IPS-15b (cell line): ENCODE data around the gene PTX3.

Source experiments
- H3K27me3 ChIP-seq: one replicate; pipeline ENCODE4 v1.6.1; 2013; ENCODE audit warnings: low read length; ENCODE audit not compliant: control insufficient read depth, insufficient read depth
- H3K36me3 ChIP-seq: one replicate; pipeline ENCODE4 v1.6.1; 2013; ENCODE audit warnings: low read length; ENCODE audit not compliant: control insufficient read depth, insufficient read depth
- H3K4me1 ChIP-seq: one replicate; pipeline ENCODE4 v1.6.1; 2013; ENCODE audit warnings: mild to moderate bottlenecking, low read length; ENCODE audit not compliant: control insufficient read depth, insufficient read depth
- H3K4me3 ChIP-seq: one replicate; pipeline ENCODE4 v1.5.1; 2013; ENCODE audit warnings: low read depth, low read length
- H3K9ac ChIP-seq: one replicate; pipeline ENCODE4 v1.6.1; 2013; ENCODE audit warnings: low read depth, mild to moderate bottlenecking, low read length
- H3K9me3 ChIP-seq: one replicate; pipeline ENCODE4 v1.6.1; 2013; ENCODE audit warnings: mild to moderate bottlenecking, low read length; ENCODE audit not compliant: control insufficient read depth, insufficient read depth

The PTX3 gene

DNA sequence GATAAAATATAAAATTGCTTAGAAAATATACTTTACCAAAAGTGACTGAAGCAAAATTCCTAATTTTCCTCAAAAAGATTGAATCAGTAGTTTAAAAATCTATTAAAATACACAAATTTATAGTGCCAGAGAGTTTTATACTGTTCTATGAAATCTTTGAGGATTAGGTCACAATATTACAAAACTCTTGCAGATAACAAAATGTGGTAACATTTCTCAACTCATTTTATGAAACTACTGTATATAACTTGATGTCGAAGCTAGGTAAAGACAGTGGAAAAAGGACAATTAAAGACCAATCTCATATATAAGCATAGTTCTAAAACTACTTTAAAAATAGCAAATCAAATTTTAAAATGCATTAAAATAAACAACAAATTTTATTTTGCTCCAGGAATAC, 50.7 kb downstream of the PTX3 start:
- Histone ChIP-seq H3K27me3 (no peaks in the 10 kb centered on the region), H3K4me1 (no peaks in the 10 kb centered on the region), H3K4me3 (no peak overlapping the region), H3K9ac (no peak overlapping the region), H3K9me3 (no peaks in the 10 kb centered on the region), H3K36me3 (no peaks in the 10 kb centered on the region)

DNA sequence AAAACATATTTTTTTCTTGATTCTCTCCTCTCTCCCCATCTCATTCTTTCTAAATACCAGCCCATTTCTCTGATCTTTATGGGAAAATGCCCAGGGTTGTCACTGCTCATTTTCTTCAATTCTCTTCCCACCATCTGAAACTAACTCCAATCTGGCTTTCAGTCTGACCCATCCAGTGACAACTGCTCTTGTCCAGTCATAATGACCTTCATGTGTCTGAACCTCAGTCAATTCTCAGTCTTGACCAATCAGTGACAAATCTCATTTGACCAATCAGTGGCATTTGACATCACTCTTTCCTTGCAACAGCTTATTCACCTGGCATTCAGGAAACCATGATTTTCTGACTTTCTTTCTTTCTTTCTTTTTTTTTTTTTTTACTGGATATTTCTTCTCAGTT, 51.5 kb downstream of the PTX3 start:
- Histone ChIP-seq H3K36me3 (no peaks in the 10 kb centered on the region), H3K27me3 (no peaks in the 10 kb centered on the region), H3K9ac (no peak overlapping the region), H3K4me3 (no peak overlapping the region), H3K9me3 (no peaks in the 10 kb centered on the region), H3K4me1 (no peaks in the 10 kb centered on the region)

DNA sequence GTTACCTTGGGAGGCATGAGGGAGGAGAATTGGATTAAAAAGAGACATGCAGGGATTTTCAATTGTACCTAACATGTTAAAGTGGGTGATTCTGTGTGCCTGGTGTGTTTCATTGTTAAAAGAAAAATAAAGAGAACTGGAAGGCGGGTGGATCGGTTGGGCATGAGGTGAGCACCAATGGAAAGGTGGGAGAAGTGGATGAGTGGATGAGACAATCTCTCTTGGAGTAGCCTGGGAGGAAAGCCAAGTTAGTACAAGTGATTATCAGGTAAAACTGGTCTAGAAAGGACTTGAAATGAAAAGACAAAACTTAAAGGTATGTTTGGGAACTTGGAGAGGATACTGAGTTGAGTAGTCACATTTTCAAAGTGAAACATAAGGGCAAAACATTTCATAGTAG, 54.5 kb downstream of the PTX3 start:
- Histone ChIP-seq H3K36me3 (no peaks in the 10 kb centered on the region), H3K9me3 (no peaks in the 10 kb centered on the region), H3K4me1 (no peaks in the 10 kb centered on the region), H3K4me3 (no peak overlapping the region), H3K9ac (no peak overlapping the region), H3K27me3 (no peaks in the 10 kb centered on the region)
